GM12864 (cell line): Measurements from ENCODE around the gene ARHGAP33.
"Not testable (repeated sequence)": the region's sequence is repeated elsewhere in the genome, so short reads cannot be mapped to it uniquely, and the experiment has no call there.

Experiments used
- DNase-seq: peaks from one replicate; pipeline ENCODE4 v3.0.0-alpha.2; 2011; ENCODE audit warnings: low read depth
- H3K4me3 ChIP-seq: 2 replicates; pipeline ENCODE4 v1.5.1; 2011; ENCODE audit warnings: mild to moderate bottlenecking, low read depth, low read length, control low read depth
- CTCF ChIP-seq: IDR thresholded peaks from 2 replicates; pipeline ENCODE4 v1.5.1; 2011; ENCODE audit warnings: low read depth, mild to moderate bottlenecking, moderate library complexity, low read length, control low read depth, inconsistent platforms; ENCODE audit errors: missing control alignments

Gene ARHGAP33

DNA sequence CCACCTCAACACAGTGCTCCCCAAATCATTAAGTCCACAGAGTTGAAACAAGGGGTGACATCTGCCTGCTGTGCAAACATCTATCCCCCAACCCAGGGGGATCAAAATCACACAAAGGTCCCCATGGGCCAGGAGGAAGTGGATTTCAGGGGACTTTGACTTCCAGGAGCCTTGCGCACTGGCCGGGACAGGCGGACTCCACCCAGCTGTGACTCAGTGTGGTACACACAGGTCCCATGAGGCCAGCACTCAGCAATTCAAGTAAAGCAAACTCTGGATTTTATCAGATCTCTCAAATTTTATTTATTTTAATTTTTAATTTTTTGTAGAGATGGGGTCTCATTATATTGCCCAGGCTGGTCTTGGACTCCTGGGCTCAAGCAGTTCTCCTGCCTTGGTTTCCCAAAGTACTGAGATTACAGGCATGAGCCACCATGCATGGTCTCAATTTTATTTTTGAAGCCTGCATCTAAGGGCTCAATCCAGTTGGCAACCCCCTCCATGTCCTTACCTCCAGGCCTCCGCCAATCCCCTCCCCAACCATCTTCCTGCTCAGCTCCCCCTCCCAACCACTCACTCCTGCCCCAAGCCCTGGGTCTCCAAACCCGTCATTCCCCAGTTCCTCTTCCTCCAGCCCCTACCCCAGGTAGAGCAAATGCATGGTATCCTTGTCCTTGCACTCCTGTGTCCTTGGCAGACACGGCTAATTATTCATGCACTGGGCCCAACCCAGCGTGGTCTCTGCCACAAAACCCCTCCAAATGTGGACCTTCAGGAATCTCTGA is 18.2 kb downstream of the ARHGAP33 start:
- no peak for TF ChIP-seq CTCF
- no peak overlapping the region for H3K4me3 ChIP-seq
- DNase-seq: no peak

DNA sequence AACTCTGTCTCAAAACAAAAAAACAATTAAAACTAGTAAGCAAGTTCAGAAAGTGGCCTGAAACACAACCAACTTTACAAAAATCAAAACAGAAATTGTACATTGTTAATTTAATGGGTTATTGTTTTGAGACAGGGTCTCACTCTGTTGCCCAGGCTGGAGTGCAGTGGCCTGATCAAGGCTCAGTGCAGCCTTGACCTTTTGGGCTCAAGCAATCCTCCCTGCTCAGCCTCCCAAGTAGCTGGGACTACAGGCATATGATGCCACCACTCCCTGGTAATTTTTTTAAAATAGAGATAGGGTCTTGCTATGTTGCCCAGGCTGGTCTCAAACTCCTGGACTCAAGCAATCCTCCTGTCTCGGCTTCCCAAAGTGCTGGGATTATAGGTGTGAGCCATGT is 20.2 kb downstream of the ARHGAP33 start:
- not testable (repeated sequence) for DNase-seq, H3K4me3 ChIP-seq

DNA sequence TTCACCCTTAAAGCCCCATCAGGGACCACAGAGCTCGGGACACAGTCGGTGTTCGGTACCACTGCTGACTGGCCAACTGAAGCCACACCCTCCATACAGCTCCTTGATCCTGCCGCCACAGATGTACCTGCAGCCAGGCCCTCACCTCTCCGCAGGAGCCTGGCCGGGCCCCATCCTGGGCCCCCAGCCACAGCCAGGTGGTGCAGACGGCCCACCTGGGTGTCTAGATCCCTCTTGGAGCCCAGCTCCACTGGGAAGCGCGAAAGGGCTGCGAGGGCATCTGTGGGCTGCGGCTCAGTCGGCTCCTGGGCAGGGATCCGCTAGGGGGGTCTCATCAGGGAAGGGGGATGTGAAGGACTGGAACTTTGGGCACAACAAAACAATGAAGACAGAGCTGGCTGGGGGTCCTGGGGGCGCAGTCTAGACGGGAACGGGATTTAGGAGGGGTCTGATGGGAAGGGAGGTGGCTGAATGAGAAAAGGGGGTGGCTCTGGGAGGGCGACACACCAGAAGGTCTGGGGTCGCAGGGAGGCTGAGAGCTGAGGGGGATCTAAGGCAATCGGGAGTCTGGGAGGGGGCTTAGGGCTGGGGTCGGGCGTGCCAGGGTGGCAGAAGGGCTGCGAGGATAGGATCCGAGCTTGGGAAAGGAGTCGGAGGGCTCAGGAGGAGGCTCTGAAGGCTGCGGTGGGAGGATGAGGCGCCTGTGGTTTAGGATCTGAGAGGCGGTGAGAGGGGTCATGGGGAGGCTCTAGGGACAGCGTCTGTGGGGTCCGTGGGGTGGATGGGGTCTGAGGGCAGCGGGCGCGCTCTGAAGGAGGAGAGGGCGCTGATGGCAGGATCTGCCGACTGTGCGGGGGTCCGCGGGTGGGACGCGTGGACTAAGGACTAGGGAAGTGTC is 21.5 kb downstream of the ARHGAP33 start:
- H3K4me3 ChIP-seq: no peak overlapping the region
- no peak for TF ChIP-seq CTCF
- no peak for DNase-seq

GRCh38 chr19:35797663-35798062 is 22.3 kb downstream of the ARHGAP33 start:
- no peak for TF ChIP-seq CTCF
- DNase-seq: no peak
- H3K4me3 ChIP-seq: no peak overlapping the region

- DNase-seq: no peak
- TF ChIP-seq CTCF: no peak
- no peak overlapping the region for H3K4me3 ChIP-seq
Observed at GRCh38 chr19:35801828-35802227, 26.5 kb downstream of the ARHGAP33 start.

DNA sequence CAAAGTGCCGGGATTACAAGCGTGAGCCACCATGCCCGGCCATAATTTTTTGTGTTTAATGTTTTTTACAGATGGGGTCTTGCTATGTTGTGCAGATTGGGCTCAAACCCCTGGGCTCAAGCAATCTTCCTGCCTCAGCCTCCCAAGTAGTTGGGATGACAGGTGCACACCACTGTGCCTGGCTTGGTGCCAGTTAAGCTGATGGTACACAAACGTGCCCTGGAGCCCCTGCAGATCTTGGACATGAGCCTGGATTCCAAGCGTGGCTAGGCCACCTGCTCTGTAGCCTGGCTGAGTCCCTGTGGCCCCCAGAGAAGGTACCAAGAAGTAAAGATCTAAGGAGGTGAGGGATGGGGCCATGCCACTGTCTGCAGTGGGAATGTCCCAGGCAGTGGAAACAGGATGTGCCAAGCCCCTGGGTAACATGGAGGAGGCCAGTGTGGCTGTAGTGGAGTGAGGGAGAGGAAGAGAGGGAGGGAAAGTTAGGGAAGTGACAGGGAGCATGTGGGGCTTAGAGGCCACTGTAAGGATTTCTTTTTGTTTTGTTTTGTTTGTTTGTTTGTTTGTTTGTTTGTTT is 30.2 kb downstream of the ARHGAP33 start:
- no peak for TF ChIP-seq CTCF
- no peak for DNase-seq
- H3K4me3 ChIP-seq: no peak overlapping the region

DNA sequence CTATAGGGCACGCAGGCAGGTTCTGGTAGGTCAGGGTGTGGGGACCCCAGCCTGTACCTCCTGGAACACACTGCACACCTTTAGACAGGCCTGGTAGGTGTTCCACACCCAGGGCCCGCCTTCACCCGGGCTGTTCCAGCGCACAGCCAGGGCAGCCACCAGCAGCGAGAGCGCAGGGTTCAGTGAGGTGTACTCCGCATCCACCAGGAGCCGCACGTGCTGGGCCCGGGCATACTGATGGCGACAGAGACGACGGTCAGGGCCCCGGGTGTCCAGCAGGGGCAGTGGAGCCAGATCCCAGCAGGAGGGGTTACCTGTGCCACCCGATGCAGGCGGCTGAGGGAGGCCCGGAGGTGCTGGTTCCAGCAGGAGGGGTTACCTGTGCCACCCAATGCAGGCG is 31.2 kb downstream of the ARHGAP33 start:
- TF ChIP-seq CTCF: no peak
- no peak overlapping the region for H3K4me3 ChIP-seq
- no peak for DNase-seq
